Right lobe of liver (tissue), 4 donors: ENCODE results near the gene SLC8A2.
"Not testable (repeated sequence)": the region's sequence is repeated elsewhere in the genome, so short reads cannot be mapped to it uniquely, and the experiment has no call there.

Experiments used
- POLR2A ChIP-seq: fragments of 450-650 bp; IDR thresholded peaks from one replicate; pipeline ENCODE4 v1.6.1; 2017; ENCODE audit warnings: antibody characterized with exemption, mild to moderate bottlenecking
- TF ChIP-seq, protein P1 (sequence below), 4 donors: fragments of 200-600 bp in 3 of 4; fragments of 450-650 bp in 1 of 4; IDR thresholded peaks; one replicate each; pipeline versions ENCODE4 v1.5.1 to v1.8.0; 2016 to 2022; ENCODE audit warnings: antibody characterized with exemption in 4 of 4, mild to moderate bottlenecking in 2 of 4
- donor health status: DM: no; HTN: no; CAD: no.
- donor health status: DM: no; HTN: no; CAD: no.
- donor health status: DM: no; HTN: yes; CAD: no.

GRCh38 chr19:47486220-47486619 lies 14.5 kb upstream of the SLC8A2 start:
- TF ChIP-seq, protein P1, sequence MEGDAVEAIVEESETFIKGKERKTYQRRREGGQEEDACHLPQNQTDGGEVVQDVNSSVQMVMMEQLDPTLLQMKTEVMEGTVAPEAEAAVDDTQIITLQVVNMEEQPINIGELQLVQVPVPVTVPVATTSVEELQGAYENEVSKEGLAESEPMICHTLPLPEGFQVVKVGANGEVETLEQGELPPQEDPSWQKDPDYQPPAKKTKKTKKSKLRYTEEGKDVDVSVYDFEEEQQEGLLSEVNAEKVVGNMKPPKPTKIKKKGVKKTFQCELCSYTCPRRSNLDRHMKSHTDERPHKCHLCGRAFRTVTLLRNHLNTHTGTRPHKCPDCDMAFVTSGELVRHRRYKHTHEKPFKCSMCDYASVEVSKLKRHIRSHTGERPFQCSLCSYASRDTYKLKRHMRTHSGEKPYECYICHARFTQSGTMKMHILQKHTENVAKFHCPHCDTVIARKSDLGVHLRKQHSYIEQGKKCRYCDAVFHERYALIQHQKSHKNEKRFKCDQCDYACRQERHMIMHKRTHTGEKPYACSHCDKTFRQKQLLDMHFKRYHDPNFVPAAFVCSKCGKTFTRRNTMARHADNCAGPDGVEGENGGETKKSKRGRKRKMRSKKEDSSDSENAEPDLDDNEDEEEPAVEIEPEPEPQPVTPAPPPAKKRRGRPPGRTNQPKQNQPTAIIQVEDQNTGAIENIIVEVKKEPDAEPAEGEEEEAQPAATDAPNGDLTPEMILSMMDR (IDR thresholded peaks at IDR 0.05): not testable (repeated sequence)
- TF ChIP-seq POLR2A: not testable (repeated sequence)
